Mammary epithelial cell (primary cell): ENCODE measurements around the gene UGT1A7.

Source experiments
- EZH2 ChIP-seq: IDR thresholded peaks from 2 replicates; pipeline ENCODE4 v1.6.1; 2012; ENCODE audit warnings: low read length, inconsistent platforms, borderline replicate concordance
- TF ChIP-seq, protein P1 (sequence below), 2 donors: IDR thresholded peaks in 1 of 2; conservative IDR thresholded peaks in 1 of 2; 2 replicates each; pipeline ENCODE4 v1.5.1; 2011 to 2012; ENCODE audit warnings: inconsistent platforms in 2 of 2, low read length in 2 of 2, mild to moderate bottlenecking in 2 of 2, control low read depth in 1 of 2, low read depth in 1 of 2; ENCODE audit not compliant: insufficient read depth in 1 of 2; ENCODE audit errors: extremely low read depth in 1 of 2

DNA sequence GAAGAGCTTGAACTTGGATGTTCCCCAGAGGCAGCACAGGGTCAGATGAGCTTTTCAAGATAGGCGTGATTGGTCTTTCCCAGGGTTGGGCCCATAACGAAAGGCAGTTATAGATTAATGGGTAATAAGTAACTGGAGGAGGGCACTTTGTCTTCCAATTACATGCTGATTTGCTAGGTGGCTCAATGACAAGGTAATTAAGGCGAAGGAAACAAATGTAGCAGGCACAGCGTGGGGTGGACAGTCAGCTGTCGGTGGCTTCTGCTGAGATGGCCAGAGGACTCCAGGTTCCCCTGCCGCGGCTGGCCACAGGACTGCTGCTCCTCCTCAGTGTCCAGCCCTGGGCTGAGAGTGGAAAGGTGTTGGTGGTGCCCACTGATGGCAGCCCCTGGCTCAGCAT is 36.9 kb downstream of the UGT1A7 start, which contains the start of gene UGT1A4:
- TF ChIP-seq EZH2 = no peak
- TF ChIP-seq, protein P1, sequence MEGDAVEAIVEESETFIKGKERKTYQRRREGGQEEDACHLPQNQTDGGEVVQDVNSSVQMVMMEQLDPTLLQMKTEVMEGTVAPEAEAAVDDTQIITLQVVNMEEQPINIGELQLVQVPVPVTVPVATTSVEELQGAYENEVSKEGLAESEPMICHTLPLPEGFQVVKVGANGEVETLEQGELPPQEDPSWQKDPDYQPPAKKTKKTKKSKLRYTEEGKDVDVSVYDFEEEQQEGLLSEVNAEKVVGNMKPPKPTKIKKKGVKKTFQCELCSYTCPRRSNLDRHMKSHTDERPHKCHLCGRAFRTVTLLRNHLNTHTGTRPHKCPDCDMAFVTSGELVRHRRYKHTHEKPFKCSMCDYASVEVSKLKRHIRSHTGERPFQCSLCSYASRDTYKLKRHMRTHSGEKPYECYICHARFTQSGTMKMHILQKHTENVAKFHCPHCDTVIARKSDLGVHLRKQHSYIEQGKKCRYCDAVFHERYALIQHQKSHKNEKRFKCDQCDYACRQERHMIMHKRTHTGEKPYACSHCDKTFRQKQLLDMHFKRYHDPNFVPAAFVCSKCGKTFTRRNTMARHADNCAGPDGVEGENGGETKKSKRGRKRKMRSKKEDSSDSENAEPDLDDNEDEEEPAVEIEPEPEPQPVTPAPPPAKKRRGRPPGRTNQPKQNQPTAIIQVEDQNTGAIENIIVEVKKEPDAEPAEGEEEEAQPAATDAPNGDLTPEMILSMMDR (conservative IDR thresholded peaks at IDR 0.05 in 1 of 2, IDR thresholded peaks at IDR 0.05 in 1 of 2; ENCODE audit: extremely low read depth in 1 of 2, insufficient read depth in 1 of 2, low read depth in 1 of 2, low read length in 2 of 2) = no peak
